CD1c-positive myeloid dendritic cell (primary cell): Measurements from ENCODE around the gene PCDH8.
A peak's percentile ranks its signal among the peaks of the same experiment; 100 is the strongest.

ENCODE experiments used
- DNase-seq: peaks from one replicate; pipeline ENCODE4 v3.0.0-alpha.2; 2016; ENCODE audit errors: extremely low spot score

Gene PCDH8

GRCh38 chr13:52851137-52851962, 2.9 kb upstream of the PCDH8 start:
- DNase-seq: no peak

GRCh38 chr13:52850396-52851136, 2.1 kb upstream of the PCDH8 start:
- DNase-seq: peak; percentile 67

GRCh38 chr13:52850072-52850395, 1.6 kb upstream of the PCDH8 start:
- no peak for DNase-seq

- no peak for DNase-seq
These were observed 1.0 kb upstream of the PCDH8 start for GRCh38 chr13:52849291-52850071.

- DNase-seq: no peak
These were observed 583 bp downstream of the PCDH8 start for GRCh38 chr13:52847682-52848432.

GRCh38 chr13:52847322-52847681, 1.1 kb downstream of the PCDH8 start:
- no peak for DNase-seq

GRCh38 chr13:52846567-52847321, 1.7 kb downstream of the PCDH8 start:
- DNase-seq: peak; percentile 70

- DNase-seq: peak; percentile 31
These were observed 2.5 kb downstream of the PCDH8 start for GRCh38 chr13:52845766-52846566.

GRCh38 chr13:52845334-52845761, 3.1 kb downstream of the PCDH8 start:
- DNase-seq: no peak

- DNase-seq: no peak
These were observed 3.6 kb downstream of the PCDH8 start for GRCh38 chr13:52844836-52845235.

- no peak for DNase-seq
These were observed 6.0 kb downstream of the PCDH8 start for GRCh38 chr13:52842441-52842840.

GRCh38 chr13:52840066-52840465, 8.4 kb downstream of the PCDH8 start:
- DNase-seq: no peak

- DNase-seq: no peak
These were observed 9.9 kb downstream of the PCDH8 start for GRCh38 chr13:52838433-52839107.

- no peak for DNase-seq
These were observed 10.6 kb downstream of the PCDH8 start for GRCh38 chr13:52837850-52838249.

GRCh38 chr13:52835071-52835839, 13.2 kb downstream of the PCDH8 start:
- DNase-seq: no peak

- DNase-seq: no peak
These were observed 15.1 kb downstream of the PCDH8 start for GRCh38 chr13:52833296-52833875.

GRCh38 chr13:52832313-52832712, 16.1 kb downstream of the PCDH8 start:
- no peak for DNase-seq

- no peak for DNase-seq
These were observed 17.5 kb downstream of the PCDH8 start for GRCh38 chr13:52830946-52831345.
